Measurements from ENCODE around the gene SPRED1. TPM values are rescaled to one million over a fixed set of nuclear protein-coding genes. Genes with fewer than 3 reads are reported as not detected.
"Not testable (repeated sequence)": the region's sequence is repeated elsewhere in the genome, so short reads cannot be mapped to it uniquely, and the experiment has no call there.

Gene SPRED1
- total RNA-seq, 1 experiment from 2014 or later, result 17.6 TPM

DNA sequence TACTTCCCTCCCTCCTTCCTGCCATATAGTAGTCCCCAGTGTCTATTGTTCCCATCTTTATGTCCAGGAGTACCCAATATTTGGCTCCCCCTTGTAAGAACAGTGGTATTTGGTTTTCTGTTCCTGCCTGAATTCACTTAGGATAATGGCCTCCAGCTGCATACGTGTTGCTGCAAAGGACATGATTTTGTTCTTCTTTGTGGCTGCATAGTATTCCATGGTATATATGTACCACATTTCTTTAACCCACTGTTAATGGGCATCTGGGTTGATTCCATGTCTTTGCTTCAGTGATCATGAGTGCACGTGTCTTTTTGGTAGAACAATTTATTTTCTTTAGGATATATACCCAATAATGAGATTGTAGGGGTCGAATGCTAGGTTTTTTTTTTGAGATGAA is 19.3 kb downstream of the SPRED1 start:
- in situ Hi-C loops (cut with HindIII; ENCODE audit: low sequenced_read_pairs), result no loop called here
- DNase-seq (ENCODE audit: low spot score), result no peak

DNA sequence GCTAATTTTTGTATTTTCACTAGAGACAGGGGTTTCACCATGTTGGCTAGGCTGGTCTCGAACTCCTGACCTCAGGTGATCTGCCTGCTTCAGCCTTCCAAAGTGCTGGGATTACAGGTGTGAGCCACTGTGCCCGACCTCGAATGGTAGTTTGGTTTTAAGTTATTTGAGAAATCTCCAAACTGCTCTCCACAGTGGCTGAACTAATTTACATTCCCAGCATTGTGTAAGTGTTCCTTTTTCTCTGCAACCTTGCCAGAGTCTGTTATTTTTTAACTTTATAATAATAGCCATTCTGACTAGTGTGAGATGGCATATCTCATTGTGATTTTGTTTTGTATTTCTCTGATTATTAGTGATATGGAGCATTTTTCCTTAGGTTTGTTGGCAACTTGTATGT is 19.8 kb downstream of the SPRED1 start:
- DNase-seq (ENCODE audit: low spot score); in situ Hi-C loops (cut with HindIII; ENCODE audit: low sequenced_read_pairs): not testable (repeated sequence)

DNA sequence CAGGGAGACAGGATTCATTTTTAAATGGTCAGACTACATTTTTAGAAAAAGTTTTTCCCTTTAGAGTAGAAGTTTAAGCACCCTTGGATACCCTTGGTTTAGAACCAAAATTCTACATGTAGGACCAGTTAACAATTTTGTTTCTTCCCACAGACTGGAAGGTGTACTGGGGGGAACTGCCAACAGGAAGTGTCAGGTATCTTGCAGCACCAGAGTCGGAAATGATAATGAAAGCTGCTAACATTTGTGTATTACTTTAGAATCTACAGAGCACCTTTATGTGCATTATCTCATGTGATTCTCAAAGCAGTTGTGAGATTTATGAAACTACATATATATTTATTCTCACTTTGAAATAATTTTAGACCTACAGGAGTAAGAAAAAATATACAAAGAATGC is 21.5 kb downstream of the SPRED1 start:
- no peak for DNase-seq (ENCODE audit: low spot score)
- in situ Hi-C loops (cut with HindIII; ENCODE audit: low sequenced_read_pairs), result no loop called here

DNA sequence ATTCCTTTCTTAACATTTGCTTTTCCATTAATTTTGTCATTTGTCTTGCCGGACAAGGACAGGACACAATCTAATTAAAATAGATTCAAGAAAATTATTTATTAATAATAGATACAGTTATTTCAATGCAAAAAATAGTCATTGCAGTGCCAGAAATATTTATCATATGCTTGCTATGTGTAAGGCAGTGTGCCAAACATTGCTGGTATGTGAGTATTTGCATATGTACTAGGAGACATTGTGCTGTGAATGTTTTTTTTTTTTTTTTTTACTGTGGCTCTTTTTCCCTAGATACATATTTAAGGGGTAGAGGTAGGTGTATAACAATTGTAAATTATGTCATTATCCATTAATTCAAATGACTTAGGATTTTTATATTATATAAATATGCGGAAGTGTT is 23.3 kb downstream of the SPRED1 start:
- no peak for DNase-seq (ENCODE audit: low spot score)
- in situ Hi-C loops (cut with HindIII; ENCODE audit: low sequenced_read_pairs), result no loop called here

DNA sequence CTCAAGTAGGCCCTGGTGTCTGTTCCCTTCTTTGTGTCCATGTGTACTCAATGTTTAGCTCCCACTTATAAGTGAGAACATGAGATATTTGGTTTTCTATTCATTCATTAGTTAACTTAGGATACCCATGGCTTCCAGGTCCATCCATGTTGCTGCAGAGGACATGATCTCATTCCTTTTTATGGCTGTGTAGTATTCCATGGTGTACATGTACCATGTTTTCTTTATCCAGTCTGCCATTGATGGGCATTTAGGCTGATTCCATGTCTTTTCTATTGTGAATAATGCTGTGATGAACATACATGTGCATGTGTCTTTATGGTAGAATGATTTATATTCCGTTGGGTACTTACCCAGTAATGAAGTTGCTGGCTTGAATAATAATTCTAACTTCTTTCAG is 24.6 kb downstream of the SPRED1 start:
- DNase-seq (ENCODE audit: low spot score); in situ Hi-C loops (cut with HindIII; ENCODE audit: low sequenced_read_pairs): not testable (repeated sequence)

DNA sequence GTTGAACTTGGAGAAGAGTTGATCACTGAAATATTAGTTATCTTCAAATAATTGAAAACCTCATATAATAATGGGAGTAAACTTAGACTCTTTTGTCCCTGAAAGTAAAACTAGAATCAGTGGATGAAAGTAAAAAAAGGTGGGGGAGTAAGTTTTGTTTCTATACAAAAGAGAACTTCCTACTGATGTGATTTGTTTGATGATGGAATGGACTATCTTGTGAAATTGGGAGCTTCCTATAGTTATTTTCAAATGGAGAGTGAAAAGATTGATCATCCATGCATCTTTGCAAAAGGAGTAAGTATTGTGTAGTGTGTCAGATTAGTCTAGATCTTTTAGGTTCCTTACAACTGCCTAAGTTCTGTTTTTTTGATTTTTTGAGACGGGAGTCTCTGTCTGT is 28.4 kb downstream of the SPRED1 start:
- in situ Hi-C loops (cut with HindIII; ENCODE audit: low sequenced_read_pairs), result no loop called here
- DNase-seq (ENCODE audit: low spot score), result no peak

DNA sequence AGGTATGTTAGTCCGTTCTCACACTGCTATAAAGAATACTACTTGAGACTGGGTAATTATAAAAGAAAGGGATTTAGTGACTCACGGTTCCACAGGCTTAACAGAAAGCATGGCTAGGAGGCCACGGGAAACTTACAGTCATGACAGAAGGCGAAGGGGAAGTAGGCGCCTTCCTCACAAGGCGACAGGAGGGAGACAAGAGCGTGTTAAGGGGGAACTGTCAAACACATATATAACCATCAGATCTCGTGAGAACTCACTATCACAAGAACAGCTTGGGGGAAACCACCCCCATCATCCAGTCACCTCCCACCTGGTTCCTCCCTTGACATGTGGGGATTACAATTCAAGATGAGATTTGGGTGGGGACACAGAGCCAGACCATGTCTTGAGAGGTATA is 30.4 kb downstream of the SPRED1 start:
- DNase-seq (ENCODE audit: low spot score), result no peak
- in situ Hi-C loops (cut with HindIII; ENCODE audit: low sequenced_read_pairs), result no loop called here

DNA sequence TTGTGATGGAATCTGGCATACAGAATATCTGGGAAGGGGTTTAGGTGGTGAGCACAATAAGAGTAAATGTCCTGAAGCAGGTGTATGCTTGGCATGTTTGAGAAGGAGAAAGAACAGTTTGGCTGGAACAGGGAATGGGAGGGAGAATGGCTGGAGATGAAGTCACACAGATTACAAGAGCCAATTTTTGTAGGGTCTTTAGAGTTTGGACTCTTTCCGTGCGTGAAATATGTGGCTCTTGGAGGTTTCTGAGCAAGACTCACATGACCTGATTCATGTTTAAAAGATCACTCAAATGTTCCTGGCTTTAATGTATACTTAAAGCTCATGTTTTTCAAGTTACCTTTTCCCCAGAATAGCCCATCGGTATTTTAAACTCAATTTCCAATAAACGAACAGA is 32.8 kb downstream of the SPRED1 start:
- DNase-seq (ENCODE audit: low spot score), result no peak
- in situ Hi-C loops (cut with HindIII; ENCODE audit: low sequenced_read_pairs), result no loop called here

DNA sequence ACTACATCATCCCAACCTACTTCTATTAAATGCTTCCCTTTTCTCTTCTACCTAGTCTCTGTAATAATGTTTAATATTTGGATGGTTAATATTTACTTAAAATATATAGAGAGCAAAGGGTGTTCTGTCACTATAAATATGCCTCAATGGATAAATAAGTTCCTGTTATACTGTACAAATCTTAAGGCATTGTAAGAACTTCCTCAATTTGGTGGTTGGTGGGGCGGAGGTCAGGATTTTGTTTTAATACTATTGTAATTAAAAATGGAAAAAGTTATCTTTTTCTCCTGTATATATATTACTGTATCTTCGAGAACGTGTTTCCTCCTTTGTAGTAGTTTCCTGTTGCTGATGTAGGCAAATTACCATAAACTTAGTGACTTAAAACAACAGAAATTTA is 41.5 kb downstream of the SPRED1 start:
- no peak for DNase-seq (ENCODE audit: low spot score)
- in situ Hi-C loops (cut with HindIII; ENCODE audit: low sequenced_read_pairs), result no loop called here

DNA sequence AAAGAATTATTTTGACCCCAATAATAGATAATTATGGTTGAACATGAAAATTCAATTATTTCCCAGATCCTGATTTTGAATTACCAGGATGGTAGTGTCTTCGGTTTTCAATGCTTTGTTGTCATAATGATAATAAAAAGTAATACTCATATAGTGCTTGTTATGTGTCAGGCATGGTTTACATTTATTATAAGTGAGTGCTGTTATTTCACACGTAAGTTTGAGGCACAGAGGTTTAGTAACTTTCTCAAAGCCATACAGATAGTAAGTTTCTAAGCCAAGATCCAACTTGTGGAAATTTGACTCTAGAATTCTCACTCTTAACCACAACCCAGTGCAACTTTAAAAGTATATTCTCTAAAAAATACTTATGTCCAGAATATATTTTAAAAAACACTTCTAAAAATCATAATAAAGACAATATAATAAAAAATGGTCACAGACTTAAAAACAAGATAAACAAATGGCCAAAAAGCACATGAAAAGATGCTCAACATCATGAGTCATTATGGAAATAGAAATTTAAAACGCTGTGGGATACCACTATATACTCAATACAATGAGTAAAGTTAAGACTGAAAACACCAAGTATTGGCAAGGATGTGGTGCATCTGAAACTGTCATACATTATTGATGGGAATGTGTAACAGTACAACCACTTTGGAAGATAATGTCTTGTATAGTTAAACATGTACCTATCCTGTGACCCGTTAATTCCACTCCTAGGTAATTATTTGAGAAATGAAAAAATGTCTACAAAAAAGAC is 45.2 kb downstream of the SPRED1 start:
- in situ Hi-C loops (cut with HindIII; ENCODE audit: low sequenced_read_pairs), result no loop called here
- no peak for DNase-seq (ENCODE audit: low spot score)

DNA sequence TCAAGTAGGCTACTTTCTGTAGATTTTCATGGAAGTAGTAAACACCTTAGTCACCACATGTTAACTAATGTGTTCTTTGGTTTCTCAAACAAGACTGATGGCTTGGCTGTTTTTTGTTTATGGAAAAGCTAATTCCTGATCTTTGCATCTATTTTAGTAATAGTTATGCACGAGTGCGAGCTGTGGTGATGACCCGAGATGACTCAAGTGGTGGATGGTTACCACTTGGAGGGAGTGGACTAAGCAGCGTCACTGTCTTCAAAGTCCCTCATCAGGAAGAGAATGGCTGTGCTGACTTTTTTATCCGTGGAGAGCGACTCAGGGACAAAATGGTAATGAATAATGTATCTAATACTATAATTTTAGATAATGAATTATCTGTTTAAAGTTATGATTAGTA is 46.6 kb downstream of the SPRED1 start:
- in situ Hi-C loops (cut with HindIII; ENCODE audit: low sequenced_read_pairs), result no loop called here
- no peak for DNase-seq (ENCODE audit: low spot score)

DNA sequence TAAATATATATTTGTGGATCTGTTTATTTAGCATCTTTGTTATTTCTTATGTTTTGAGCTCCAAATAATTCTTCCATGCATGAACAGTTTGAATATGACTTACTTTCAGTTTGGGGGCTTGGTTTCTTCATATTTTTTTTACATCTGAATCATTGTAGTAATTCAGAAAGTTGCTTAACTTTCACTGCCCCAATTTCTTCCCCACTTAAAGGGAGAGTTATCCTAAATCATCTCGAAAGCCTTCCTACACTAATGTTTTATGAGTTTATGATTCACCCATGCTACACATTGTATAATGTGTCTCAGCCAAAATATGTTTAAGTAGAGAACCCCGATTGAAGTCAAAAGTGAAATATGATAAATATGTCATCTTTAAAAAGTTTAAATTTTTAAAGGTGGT is 47.8 kb downstream of the SPRED1 start:
- DNase-seq (ENCODE audit: low spot score), result no peak
- in situ Hi-C loops (cut with HindIII; ENCODE audit: low sequenced_read_pairs), result no loop called here

DNA sequence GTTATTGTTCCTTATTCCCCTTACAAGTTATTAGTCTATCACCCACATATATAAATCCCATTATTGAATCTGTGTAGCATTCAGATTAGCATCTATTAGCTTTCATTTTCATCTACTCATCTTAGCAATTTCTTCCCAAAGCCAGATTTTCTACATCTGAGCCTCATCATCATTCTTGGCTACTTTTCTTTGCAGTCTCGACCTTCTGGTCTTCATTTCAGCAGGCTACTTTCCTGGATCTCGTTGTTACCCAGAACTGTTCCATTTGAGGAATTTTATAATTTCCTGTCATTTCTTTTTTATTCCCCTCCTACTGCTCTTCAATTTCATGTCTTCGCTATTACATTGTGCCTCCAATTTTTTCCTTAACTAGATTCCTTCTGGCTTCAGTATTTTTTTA is 51.8 kb downstream of the SPRED1 start:
- in situ Hi-C loops (cut with HindIII; ENCODE audit: low sequenced_read_pairs), result no loop called here
- DNase-seq (ENCODE audit: low spot score), result no peak

DNA sequence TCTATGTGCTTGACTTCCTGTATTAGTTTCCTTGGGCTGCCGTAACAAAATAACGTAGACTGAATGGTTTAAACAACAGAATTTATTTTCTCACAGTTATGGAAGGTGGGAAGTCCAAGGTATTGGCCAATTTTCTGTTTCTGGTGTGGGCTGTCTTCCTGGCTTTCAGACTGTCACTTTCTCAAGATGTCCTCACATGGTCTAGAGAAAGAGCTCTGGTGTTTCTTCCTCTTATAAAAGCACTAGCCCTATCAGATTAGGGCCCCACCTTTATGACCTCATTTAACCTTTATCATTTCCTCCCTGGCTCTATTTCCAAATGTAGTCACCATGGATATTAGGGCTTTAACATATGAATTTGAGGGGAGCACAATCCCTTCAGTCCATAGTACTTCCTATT is 54.6 kb downstream of the SPRED1 start:
- in situ Hi-C loops (cut with HindIII; ENCODE audit: low sequenced_read_pairs), result no loop called here
- no peak for DNase-seq (ENCODE audit: low spot score)

DNA sequence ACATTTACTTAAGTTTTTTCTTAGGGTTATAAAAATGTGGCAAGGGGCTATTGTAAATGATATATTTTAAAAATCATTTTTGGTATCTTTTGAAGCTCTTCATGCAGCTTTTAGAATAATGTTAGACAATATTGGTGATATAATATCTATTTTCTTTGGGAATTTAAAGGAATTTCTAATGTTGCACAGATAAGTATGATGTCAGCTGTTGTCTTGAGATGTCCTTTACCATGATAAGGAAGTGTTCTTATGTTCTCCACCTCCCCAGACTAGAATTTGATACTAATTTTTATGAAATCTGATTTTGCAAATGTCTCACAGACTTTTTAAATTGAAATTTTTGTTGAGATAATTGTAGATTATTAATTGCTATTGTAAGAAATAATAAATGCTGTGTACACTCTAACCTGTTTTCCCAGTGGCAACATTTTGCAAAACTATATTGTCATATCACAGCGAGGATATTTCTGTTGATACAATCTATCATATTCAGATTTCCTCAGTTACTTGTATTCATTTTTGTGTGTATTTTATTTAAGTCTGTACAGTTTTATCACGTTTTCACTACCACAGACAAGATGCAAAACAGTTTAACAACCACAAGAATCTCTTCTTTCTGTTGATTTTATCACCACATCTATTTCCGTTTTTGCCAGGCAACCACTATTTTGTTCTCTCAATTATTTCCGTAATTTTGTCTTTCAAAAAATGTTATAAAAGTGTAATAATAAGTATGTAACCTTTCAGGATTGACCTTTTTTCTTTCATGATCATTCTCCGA is 55.4 kb downstream of the SPRED1 start:
- no peak for DNase-seq (ENCODE audit: low spot score)
- in situ Hi-C loops (cut with HindIII; ENCODE audit: low sequenced_read_pairs), result no loop called here

DNA sequence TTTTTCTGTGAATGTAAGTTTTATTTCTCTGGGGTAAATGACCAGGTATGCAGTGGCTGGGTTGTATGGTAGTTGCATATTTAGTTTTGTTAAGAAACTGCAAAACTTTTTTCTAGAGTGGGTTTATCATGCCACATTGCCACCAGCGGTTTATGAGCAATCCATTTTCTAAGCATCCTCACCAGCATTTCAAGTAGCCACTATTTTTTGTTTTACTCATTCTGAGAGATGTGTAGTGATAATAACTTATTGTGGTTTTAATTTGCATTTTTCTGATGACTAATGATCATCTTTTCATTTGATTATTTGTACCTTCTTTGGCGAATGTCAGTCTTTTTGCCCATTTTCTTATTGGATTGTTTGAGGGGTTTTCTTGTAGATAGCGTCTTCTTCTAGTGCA is 56.2 kb downstream of the SPRED1 start:
- no peak for DNase-seq (ENCODE audit: low spot score)
- in situ Hi-C loops (cut with HindIII; ENCODE audit: low sequenced_read_pairs), result no loop called here

DNA sequence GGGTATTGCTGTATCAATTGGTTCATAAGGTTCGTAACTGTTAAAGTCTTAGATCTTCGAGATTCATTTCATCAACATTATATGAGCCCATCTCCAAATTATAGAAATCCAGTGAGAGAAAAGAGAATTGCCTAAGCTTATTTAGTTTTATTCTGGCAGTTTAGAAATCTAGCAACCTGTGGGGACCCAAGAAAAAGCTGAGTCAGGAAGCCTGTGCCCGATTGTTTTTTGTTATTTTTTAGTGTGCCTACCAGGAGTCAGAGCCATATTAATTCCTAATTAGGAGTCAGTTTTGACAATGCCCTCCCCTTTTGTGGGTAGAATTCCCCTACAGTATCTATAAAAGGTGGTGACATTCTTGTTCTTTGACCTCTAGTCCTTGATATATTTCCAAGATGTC is 59.6 kb downstream of the SPRED1 start:
- in situ Hi-C loops (cut with HindIII; ENCODE audit: low sequenced_read_pairs), result no loop called here
- no peak for DNase-seq (ENCODE audit: low spot score)

DNA sequence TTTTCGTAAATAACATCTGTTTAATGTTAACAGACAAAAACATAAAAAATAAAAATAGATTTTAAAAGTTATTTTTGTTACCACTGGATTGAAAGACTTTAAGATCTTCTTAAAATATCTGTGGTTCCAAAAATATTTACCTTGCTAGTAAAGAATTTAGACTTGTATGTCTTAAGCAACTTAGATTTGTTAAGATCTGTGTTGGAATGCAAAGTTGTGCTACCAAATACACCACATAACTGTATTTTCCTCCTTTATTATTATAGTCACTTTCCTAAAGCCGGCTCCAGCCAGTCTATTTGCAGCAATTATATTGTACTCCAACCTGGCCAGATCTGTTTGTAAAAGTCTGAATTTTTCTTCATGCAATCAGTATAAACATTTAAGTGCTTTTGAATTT is 63.7 kb downstream of the SPRED1 start:
- no peak for DNase-seq (ENCODE audit: low spot score)
- in situ Hi-C loops (cut with HindIII; ENCODE audit: low sequenced_read_pairs), result no loop called here

DNA sequence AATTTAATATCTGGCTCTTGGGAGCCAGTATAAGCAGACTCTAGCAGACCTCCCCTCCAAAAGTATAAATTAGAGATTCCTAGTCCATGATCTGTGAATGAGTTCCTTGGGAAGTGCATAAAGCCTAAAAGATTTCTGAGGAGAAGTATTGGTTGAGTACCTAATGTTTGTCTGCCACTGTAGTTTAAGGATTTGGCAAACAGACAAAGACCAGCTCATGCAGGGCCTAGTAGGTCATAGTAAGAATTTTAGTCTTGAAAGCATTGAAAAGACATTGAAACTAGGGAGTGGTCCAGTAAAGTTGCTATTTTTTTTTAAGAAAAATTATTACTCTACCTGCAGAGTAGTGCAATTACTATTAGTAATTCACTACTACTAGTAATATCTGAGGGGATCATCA is 67.5 kb downstream of the SPRED1 start:
- in situ Hi-C loops (cut with HindIII; ENCODE audit: low sequenced_read_pairs), result no loop called here
- DNase-seq (ENCODE audit: low spot score), result no peak

DNA sequence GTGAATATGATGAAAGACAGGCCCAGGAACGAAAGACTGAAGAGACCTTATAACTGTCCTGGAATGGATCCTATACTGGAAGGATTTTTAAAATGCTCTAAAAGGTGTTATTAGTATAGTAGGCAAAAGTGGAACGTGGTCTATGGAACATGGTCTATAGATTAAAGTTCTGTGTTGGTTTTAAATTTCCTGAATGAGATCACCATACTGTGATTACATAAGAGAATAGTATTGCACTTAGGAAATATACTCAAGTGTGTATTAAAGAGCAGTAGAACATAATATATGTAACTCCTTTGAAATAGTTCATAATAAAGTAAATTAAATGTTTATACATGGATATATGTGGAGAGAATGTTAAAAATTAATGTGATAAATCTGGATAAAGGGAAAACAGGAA is 68.2 kb downstream of the SPRED1 start:
- in situ Hi-C loops (cut with HindIII; ENCODE audit: low sequenced_read_pairs), result no loop called here
- DNase-seq (ENCODE audit: low spot score), result no peak

DNA sequence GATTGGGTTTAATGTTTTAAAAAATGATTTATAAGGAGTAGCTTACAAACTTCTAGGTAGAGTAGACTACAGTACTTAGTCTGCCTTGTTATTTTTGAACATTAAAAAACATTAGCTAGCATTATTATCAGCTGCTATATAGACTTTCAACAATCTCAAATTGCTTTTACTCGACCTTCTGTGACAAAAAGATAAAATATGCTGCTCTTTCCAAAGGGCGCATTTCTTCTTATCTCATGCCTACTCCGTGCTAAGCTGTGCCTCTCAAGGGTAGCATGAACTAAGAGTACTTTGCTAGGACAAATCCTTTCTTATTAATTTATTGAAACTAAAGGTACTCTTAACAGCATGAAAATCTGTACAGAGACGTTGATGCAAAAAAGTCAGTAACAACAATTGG is 71.3 kb downstream of the SPRED1 start:
- in situ Hi-C loops (cut with HindIII; ENCODE audit: low sequenced_read_pairs), result no loop called here

More for the DNA sequence above, 71.3 kb downstream of the SPRED1 start:
- no peak for DNase-seq (ENCODE audit: low spot score)
